Coronary artery (tissue), 2 donors: ENCODE data around the gene MFSD6.
A peak's percentile ranks its signal among the peaks of the same experiment; 100 is the strongest.
"Not testable (repeated sequence)": the region's sequence is repeated elsewhere in the genome, so short reads cannot be mapped to it uniquely, and the experiment has no call there.

Experiments used
- DNase-seq: peaks from one replicate; pipeline ENCODE4 v3.0.0-alpha.2; 2017; ENCODE audit warnings: low spot score
- H3K27ac ChIP-seq, 2 donors: fragments of 200-600 bp; sonication (generic); one replicate each; pipeline ENCODE4 v1.5.1; 2016 to 2019
- H3K4me3 ChIP-seq: fragments of 200-600 bp; sonication (generic); 2 replicates; pipeline ENCODE4 v1.5.1; 2016; ENCODE audit warnings: mild to moderate bottlenecking, moderate library complexity
- TF ChIP-seq, protein P1 (sequence below): fragments of 200-600 bp; sonication (generic); IDR thresholded peaks from one replicate; pipeline ENCODE4 v1.5.1; 2019; ENCODE audit warnings: antibody characterized with exemption

MFSD6 gene

GRCh38 chr2:190425221-190425866 is 17.2 kb downstream of the MFSD6 start:
- TF ChIP-seq, protein P1, sequence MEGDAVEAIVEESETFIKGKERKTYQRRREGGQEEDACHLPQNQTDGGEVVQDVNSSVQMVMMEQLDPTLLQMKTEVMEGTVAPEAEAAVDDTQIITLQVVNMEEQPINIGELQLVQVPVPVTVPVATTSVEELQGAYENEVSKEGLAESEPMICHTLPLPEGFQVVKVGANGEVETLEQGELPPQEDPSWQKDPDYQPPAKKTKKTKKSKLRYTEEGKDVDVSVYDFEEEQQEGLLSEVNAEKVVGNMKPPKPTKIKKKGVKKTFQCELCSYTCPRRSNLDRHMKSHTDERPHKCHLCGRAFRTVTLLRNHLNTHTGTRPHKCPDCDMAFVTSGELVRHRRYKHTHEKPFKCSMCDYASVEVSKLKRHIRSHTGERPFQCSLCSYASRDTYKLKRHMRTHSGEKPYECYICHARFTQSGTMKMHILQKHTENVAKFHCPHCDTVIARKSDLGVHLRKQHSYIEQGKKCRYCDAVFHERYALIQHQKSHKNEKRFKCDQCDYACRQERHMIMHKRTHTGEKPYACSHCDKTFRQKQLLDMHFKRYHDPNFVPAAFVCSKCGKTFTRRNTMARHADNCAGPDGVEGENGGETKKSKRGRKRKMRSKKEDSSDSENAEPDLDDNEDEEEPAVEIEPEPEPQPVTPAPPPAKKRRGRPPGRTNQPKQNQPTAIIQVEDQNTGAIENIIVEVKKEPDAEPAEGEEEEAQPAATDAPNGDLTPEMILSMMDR, result no peak
- Histone ChIP-seq H3K27ac (no peak overlapping the region), H3K4me3 (no peak overlapping the region)
- no peak for DNase-seq

DNA sequence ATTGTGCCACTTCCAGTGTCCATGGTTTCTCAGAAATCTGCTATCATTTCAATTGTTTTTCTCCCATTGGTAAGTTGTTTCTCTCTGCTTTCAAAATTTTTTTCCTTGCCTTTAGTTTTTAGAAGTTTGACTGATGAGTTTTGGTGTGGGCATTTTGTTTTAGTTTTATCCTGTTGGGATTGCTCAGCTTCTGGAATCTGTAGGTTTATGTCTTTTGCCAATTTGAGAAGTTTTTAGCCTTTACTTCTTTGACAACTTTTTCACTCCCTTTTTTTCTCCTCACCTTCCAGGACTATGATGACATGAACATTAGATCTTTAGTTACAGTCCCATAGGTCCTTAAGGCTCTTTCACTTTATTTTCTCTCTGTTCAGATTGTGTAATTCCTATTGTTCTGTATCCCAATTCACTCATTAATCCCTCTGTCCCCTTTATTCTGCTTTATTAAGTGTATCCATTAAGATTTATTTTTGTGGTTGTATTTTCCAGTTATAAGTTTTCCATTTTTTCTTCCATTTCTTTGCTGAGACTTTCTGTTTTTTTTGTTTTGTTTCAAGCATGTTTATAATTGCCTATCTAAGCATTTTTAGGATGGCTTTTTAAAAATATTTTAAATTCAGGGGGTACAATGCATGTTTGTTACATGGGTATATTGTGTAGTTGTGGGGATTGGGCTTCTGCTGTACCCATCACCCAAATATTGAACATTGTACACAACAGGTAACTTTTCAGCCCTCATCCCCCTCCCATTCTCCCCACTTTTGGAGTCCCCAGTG is 17.9 kb downstream of the MFSD6 start:
- TF ChIP-seq, protein P1, result no peak

DNA sequence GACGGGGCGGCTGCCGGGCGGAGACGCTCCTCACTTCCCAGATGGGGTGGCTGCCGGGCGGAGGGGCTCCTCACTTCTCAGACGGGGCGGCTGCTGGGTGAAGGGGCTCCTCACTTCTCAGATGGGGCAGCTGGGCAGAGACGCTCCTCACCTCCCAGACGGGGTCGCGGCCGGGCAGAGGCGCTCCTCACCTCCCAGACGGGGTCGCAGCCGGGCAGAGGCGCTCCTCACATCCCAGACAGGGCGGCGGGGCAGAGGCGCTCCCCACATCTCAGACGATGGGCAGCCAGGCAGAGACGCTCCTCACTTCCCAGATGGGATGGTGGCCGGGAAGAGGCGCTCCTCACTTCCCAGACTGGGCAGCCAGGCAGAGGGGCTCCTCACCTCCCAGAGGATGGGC is 22.7 kb downstream of the MFSD6 start:
- not testable (repeated sequence) for H3K4me3 ChIP-seq, DNase-seq, H3K27ac ChIP-seq

More for the DNA sequence above, 17.9 kb downstream of the MFSD6 start:
- no peak overlapping the region for H3K4me3 ChIP-seq
- H3K27ac ChIP-seq, result no peak overlapping the region
- DNase-seq, result no peak

- TF ChIP-seq, protein P1, result no peak
- no peak for DNase-seq
- H3K4me3 ChIP-seq, result peak overlapping the region; percentile 6
- H3K27ac ChIP-seq, result peak overlapping the region in 1 of 2 donors; percentile 23
Measured at GRCh38 chr2:190431907-190432306, 23.8 kb downstream of the MFSD6 start.

DNA sequence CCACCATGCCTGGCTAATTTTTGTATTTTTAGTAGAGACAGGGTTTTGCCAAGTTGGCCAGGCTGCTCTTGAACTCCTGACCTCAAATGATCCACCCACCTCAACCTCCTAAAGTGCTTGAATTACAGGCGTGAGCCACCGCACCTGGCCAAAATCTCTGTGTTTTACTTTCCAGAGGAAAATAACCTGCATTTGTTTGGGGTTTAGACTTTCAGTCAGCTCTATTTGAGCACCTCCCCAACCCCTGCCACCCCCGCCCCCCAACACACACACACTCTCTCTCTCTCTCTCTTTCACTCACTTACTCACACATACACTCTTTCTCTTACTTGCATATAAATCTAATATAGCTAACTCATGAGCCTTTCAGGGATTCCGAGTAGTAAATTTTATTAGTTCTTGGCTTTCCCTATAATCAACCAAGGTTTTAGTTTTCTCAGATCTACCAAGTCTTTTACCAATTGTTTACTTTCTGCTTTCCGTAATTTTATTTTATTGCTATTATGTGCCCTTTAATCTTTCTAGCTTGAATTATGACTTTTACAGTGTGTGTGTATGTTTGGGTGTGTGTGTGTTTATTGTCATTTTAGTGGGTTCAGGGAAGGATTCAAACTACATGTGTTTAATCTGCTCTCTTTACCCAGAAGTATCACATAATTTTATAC is 24.5 kb downstream of the MFSD6 start:
- no peak for DNase-seq
- Histone ChIP-seq H3K4me3 (no peak overlapping the region), H3K27ac (no peak overlapping the region)
- TF ChIP-seq, protein P1, result no peak

DNA sequence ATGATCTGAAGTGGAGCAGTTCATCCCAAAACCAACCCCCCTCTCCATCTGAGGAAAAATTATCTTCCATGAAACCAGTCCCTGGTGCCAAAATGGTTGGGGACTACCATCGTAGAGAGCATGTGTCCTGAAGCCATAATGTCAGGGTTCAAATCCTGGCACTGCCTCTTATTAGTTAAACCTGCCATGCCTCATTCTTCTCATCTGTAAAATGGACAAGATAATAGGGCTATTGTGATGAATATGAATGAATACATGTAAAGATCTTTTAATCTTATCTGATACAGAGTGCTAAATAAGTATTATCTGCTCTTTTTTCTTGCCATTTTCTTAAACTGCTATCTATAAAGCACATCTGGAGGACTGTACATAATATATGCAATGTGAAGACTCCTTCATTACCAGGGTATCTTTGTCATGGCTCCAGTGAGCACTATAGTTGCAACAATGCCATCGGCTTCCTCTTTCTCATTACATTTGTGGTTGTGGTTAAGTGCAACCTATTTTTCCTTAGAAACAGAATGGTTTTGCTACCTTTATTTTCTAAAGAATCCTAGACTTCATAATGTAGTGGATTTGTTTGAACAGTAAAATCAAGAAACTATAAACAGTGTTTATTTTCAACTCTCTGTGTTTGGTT is 27.0 kb downstream of the MFSD6 start:
- TF ChIP-seq, protein P1, result no peak
- no peak overlapping the region for H3K27ac ChIP-seq
- no peak overlapping the region for H3K4me3 ChIP-seq
- DNase-seq, result no peak

DNA sequence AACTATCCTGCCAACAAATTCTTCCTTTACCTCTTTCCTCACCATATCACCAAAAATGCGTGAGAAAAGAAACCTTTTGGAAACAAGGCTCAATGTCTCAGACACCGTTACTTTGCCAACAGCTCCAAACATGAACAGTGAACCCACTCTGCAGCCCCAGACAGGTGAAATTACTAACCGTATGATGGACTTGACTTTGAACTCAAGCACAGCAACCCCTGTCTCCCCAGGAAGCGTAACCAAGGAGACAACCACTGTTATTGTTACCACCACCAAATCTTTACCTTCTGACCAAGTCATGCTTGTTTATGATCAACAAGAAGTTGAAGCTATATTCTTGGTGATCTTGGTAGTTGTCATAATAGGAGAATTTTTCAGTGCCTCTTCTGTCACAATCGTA is 28.4 kb downstream of the MFSD6 start:
- TF ChIP-seq, protein P1, result no peak
- no peak overlapping the region for H3K4me3 ChIP-seq
- no peak overlapping the region for H3K27ac ChIP-seq
- DNase-seq, result no peak
